Measurements from ENCODE around the gene BZW1.

DNA sequence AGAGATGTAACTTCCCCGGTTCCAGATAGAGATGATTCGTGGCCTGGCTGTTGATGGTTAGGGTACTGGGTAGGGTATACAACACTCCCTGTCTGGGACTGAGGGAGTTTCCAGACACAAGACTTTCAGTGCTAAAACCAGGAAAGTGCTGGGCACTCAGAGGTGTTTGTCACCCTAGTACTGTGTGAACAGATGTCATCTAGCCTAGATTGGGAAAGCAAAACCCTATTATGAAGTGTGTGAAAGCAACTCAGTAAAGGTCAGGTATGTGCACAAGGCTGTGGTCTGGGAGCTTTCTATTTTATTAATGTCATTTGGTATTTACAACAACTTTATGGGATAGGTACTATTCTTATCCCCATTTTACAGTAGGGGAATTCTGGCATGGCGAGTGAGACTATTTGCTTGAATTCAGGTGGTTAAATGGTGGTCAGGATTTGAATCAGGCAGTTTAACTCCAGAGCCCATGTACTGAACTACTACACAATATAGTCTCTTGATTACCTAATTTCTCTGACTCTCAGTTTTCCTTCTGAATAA is 2.6 kb downstream of the BZW1 start:
- TF ChIP-seq, protein P1, sequence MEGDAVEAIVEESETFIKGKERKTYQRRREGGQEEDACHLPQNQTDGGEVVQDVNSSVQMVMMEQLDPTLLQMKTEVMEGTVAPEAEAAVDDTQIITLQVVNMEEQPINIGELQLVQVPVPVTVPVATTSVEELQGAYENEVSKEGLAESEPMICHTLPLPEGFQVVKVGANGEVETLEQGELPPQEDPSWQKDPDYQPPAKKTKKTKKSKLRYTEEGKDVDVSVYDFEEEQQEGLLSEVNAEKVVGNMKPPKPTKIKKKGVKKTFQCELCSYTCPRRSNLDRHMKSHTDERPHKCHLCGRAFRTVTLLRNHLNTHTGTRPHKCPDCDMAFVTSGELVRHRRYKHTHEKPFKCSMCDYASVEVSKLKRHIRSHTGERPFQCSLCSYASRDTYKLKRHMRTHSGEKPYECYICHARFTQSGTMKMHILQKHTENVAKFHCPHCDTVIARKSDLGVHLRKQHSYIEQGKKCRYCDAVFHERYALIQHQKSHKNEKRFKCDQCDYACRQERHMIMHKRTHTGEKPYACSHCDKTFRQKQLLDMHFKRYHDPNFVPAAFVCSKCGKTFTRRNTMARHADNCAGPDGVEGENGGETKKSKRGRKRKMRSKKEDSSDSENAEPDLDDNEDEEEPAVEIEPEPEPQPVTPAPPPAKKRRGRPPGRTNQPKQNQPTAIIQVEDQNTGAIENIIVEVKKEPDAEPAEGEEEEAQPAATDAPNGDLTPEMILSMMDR (IDR thresholded peaks at IDR 0.05): no peak
- TF ChIP-seq POLR2A (IDR thresholded peaks at IDR 0.05): no peak
- TF ChIP-seq POLR2AphosphoS5 (IDR thresholded peaks at IDR 0.05; ENCODE audit: insufficient read depth in 1 of 2, low read depth in 1 of 2): no peak

All from vagina (tissue), 2 donors.